Activated naive CD8-positive, alpha-beta T cell treated with anti-CD3 and anti-CD28 coated beads, Interleukin-2, amount 50 U/mL, for 24 hours (primary cell): ENCODE data around the gene ARHGAP28.

Experiments used
- ATAC-seq: fragments of 150-1000 bp; cut with Tn5 transposase; one replicate; pipeline ENCODE4 v1.10.0; 2021
- DNase-seq: peaks from one replicate; pipeline ENCODE4 v3.0.0; 2021
- H3K27ac Mint-ChIP-seq: one replicate; pipeline ENCODE4 v1.8.0; 2021; ENCODE audit warnings: mild to moderate bottlenecking, mixed read lengths
- H3K27me3 Mint-ChIP-seq: one replicate; pipeline ENCODE4 v1.8.0; 2021; ENCODE audit warnings: mixed read lengths
- H3K36me3 Mint-ChIP-seq: one replicate; pipeline ENCODE4 v1.8.0; 2021; ENCODE audit warnings: low read depth, mixed read lengths
- H3K4me1 Mint-ChIP-seq: one replicate; pipeline ENCODE4 v1.8.0; 2021; ENCODE audit warnings: mixed read lengths
- H3K4me3 Mint-ChIP-seq: one replicate; pipeline ENCODE4 v1.8.0; 2021; ENCODE audit warnings: mild to moderate bottlenecking, moderate library complexity, mixed read lengths
- H3K9me3 Mint-ChIP-seq: one replicate; pipeline ENCODE4 v1.8.0; 2021; ENCODE audit warnings: mixed read lengths

The ARHGAP28 gene

DNA sequence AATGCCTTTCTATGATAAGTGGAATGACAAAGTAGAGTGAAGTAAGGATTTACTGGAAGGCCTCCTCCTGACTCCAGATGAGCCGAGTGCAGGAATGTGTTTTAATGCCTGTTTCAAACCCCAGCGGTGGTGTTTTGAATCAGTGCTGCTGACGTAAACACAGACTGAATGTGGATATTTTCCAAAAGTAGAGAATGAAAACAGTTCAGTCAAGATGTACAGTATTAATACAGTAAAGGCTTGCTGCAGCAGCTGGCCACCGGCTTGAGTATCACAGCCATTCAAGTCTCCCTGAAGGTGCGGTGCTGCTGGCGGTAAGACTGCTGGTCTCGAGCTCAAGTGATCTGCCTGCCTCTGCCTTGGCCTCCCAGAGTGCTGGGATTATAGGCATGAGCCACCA is 46.7 kb downstream of the ARHGAP28 start:
- Mint-ChIP-seq H3K4me3 (no peak overlapping the region), H3K27me3 (no peaks in the 10 kb centered on the region), H3K4me1 (no peaks in the 10 kb centered on the region), H3K27ac (no peak overlapping the region), H3K36me3 (no peaks in the 10 kb centered on the region), H3K9me3 (peaks cover 8% of the 10 kb centered on the region)
- ATAC-seq = no peak
- no peak for DNase-seq

DNA sequence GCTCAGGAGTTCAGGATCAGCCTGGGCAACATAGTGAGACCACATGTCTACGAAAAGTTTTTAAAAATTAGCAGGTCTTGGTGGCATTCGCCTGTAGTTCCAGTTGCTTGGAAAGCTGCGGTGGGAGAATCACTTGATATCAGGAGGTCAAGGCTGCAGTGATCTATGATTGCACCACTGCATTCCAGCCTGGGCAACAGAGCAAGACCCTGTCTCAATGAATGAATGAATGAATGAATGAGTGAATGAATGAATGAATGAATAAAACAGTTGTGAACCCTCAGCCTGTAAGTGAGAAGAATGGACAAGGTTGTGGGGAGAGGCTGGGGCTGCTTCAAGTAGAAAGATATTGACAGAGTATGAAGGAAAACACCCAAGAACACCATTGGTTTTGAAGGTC is 48.0 kb downstream of the ARHGAP28 start:
- Mint-ChIP-seq H3K4me1 (no peaks in the 10 kb centered on the region), H3K27ac (no peak overlapping the region), H3K9me3 (peaks cover 8% of the 10 kb centered on the region), H3K36me3 (no peaks in the 10 kb centered on the region), H3K4me3 (no peak overlapping the region), H3K27me3 (no peaks in the 10 kb centered on the region)
- DNase-seq (no peak), ATAC-seq (no peak)

DNA sequence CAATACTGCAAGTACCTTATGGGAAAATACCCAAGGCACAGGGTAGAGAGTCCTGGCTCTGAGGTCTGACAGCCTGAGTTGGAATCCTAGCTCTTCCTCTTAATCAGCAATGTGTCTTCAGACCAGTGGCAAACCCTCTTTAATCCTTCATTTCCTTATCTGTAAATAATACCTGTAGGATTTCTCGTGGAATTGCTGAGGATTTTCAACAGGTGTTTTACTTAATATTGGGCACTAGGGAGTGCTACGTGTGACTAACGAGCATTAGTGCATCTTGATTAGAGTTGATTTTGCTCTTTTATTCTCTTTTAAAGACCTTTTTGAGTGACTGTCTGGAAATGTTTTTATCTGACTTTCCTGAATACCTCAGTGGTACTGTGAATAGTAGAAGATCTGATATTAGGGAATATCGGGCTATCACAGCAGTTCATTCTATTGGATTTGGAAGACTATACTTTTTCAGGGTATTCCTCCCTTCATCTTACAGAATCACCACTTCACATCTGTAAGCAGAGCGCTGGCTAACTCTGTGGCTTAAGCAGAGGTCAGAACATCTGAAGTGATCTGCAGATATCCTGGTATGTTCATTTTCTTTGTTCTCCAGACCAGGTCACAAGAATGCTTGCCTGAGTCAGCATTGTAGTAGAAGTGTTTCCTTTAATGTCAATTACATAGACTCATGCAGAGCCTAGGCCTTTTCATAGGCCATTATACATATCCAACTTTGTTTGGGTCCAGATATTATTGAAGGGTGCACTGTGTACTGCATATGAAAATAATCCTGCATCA is 49.1 kb downstream of the ARHGAP28 start:
- Mint-ChIP-seq H3K36me3 (no peaks in the 10 kb centered on the region), H3K4me1 (no peaks in the 10 kb centered on the region), H3K27me3 (no peaks in the 10 kb centered on the region), H3K27ac (no peak overlapping the region), H3K9me3 (peaks cover 8% of the 10 kb centered on the region), H3K4me3 (no peak overlapping the region)
- DNase-seq (no peak), ATAC-seq (no peak)

DNA sequence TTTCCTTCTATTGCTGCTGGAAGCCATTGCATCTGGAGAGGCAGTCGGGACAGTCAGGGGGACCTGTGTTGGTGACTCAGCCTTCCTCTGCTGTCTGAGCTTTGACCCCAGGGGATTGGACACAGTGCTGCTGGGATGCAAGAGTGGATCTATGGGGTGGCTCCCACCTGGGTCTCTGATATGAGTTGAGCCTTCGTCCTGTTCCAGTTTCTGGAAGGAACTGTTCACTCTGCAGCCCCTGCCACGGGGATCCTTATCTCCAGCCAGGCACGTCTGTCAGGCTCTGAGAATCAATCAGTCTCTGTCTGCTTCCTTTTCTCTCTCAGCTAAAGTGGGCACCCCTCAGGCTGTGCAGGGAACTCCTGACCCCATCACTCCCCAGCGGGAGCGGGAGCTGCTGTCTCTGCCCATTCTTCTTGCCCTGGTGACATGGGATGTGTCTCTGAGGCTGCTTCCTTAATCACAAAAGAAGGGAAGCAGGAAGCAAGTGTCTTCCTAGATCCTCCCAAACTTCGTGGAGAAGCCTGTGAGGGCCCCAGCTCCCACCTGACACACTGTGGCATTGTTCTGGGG is 51.7 kb downstream of the ARHGAP28 start:
- Mint-ChIP-seq H3K4me3 (no peak overlapping the region), H3K27ac (no peak overlapping the region), H3K9me3 (peaks cover 16% of the 10 kb centered on the region), H3K36me3 (no peaks in the 10 kb centered on the region), H3K4me1 (no peaks in the 10 kb centered on the region), H3K27me3 (no peaks in the 10 kb centered on the region)
- ATAC-seq (no peak), DNase-seq (no peak)

DNA sequence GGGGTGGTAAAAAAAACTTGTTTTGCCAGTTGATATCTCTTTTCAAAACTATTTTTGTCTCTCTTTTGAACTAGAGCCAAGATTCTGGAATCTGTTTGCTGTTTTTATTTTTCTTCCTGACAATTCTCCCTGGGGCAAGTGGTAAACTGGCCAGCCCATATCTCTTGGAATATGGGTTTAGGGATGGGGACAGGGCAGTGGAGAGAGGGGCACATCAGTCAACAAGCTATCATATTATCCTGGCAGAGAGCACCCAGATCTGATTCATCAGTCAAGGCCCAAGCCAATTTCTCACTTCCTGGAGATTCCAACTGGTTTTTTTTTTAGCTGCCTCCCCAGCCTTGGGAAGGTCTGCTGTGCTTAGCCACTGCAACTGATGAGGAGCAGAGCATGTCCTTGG is 52.3 kb downstream of the ARHGAP28 start:
- H3K9me3 Mint-ChIP-seq = peaks cover 13% of the 10 kb centered on the region
- ATAC-seq (no peak), DNase-seq (no peak)
- no peak overlapping the region for H3K4me3 Mint-ChIP-seq
- no peaks in the 10 kb centered on the region for H3K36me3 Mint-ChIP-seq
- no peak overlapping the region for H3K27ac Mint-ChIP-seq
- H3K27me3 Mint-ChIP-seq = no peaks in the 10 kb centered on the region
- no peaks in the 10 kb centered on the region for H3K4me1 Mint-ChIP-seq

DNA sequence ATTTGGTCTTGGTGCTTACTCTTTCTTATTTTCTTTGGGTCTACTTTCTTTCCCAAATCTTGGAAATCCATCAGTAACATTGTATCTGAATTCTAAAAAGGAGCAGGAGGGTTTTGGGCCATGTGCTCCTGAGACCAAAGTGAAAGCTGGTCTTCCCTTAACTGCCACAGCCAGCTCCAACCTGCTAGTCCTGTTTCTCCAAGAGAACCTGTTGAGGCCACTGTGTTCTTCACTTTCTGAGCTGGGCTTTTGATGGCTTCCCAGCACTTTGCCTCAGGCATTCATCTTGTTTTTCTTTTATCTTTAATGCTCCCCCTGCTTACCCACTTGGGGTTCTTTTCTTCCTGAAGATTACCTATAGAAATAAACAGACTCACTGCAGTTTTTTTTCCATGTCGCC is 53.3 kb downstream of the ARHGAP28 start:
- peaks cover 8% of the 10 kb centered on the region for H3K9me3 Mint-ChIP-seq
- H3K27me3 Mint-ChIP-seq = no peaks in the 10 kb centered on the region
- no peaks in the 10 kb centered on the region for H3K36me3 Mint-ChIP-seq
- no peaks in the 10 kb centered on the region for H3K4me1 Mint-ChIP-seq
- ATAC-seq (no peak), DNase-seq (no peak)
- no peak overlapping the region for H3K4me3 Mint-ChIP-seq
- H3K27ac Mint-ChIP-seq = no peak overlapping the region

DNA sequence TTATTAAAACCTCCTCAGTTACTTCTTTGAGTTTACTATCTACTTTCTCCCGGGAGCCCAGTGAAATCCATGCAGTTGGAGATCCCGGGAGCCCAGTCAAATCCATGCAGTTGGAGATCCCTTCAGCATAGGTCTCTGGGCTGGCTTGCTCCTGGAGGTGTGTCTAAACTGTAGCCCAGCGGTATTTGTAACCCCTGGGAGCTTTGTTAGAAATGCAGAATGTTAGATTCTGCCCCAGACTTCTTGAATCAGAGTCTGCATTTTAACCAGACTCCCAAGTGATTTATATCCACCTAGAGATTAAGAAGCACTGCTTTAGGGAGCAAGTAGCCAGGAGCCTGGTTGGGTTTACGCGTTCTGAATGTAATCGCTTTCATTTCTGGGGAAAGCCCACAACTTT is 54.5 kb downstream of the ARHGAP28 start:
- no peak overlapping the region for H3K27ac Mint-ChIP-seq
- no peak for ATAC-seq
- H3K4me1 Mint-ChIP-seq = no peaks in the 10 kb centered on the region
- no peaks in the 10 kb centered on the region for H3K27me3 Mint-ChIP-seq
- no peak overlapping the region for H3K4me3 Mint-ChIP-seq
- no peaks in the 10 kb centered on the region for H3K36me3 Mint-ChIP-seq
- no peak for DNase-seq
- H3K9me3 Mint-ChIP-seq = peaks cover 8% of the 10 kb centered on the region

DNA sequence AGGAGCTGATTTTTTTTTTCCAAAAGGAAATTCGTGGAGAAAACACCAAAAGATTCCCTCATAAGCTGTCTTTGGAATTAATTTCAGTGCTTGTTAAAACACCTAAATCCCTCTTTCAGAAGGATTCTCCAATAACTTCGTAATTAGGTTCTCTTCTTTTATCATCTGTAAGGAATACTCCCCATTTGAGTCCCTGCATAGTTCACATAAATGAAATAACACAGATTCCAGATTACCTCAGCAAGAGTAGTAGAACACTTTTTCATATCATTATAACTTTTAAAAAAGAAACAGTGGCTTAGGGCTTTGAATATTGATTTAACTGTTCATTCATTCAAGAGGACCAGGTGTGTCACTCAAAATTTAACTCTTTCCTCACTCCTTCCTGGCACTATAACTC is 55.5 kb downstream of the ARHGAP28 start:
- H3K36me3 Mint-ChIP-seq = no peaks in the 10 kb centered on the region
- ATAC-seq (no peak), DNase-seq (no peak)
- H3K27me3 Mint-ChIP-seq = no peaks in the 10 kb centered on the region
- H3K9me3 Mint-ChIP-seq = peaks cover 8% of the 10 kb centered on the region
- H3K4me3 Mint-ChIP-seq = no peak overlapping the region
- no peaks in the 10 kb centered on the region for H3K4me1 Mint-ChIP-seq
- no peak overlapping the region for H3K27ac Mint-ChIP-seq

DNA sequence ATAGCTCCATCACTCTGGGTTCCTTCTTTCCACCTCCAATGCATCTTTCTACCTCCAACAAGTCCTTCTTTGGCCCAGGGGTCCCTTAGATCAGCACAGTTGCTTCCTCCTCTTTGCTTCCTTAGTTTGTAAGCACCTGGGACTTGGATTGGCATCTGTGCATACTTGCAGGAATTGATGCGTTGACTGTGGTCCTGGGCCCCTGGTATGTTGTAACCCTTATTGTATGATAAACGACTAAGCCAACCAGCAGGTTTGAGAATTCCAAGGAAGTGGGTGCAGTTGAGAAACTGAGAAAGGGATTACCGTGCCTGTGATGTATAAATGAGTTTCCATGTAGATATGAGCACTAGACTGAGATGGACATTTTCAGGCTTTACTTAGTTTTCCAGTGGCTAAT is 55.9 kb downstream of the ARHGAP28 start:
- Mint-ChIP-seq H3K4me1 (no peaks in the 10 kb centered on the region), H3K36me3 (no peaks in the 10 kb centered on the region), H3K9me3 (peaks cover 8% of the 10 kb centered on the region), H3K4me3 (no peak overlapping the region), H3K27me3 (no peaks in the 10 kb centered on the region), H3K27ac (no peak overlapping the region)
- ATAC-seq (no peak), DNase-seq (no peak)

DNA sequence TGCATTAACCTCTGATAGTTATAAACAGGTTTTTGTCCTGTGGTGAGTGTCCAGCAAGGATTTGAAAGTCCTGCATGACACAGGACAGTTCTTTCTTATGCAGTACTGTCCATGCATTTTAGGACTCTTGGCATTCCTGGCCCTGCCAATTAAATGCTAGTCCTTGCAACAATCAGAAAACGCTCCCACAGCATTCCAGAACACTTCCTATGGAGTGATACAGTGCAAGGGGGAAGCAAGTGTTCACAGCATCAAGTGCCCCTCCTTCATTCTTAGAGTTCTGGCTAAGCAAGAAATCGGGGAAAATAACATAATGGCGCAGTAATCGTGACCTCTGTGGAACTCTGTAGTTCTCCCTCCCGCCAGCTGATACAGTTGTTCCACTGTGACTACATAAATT is 62.9 kb downstream of the ARHGAP28 start:
- Mint-ChIP-seq H3K4me1 (no peaks in the 10 kb centered on the region), H3K27ac (no peak overlapping the region), H3K4me3 (no peak overlapping the region), H3K9me3 (peaks cover 11% of the 10 kb centered on the region), H3K36me3 (no peaks in the 10 kb centered on the region), H3K27me3 (no peaks in the 10 kb centered on the region)
- ATAC-seq = no peak
- no peak for DNase-seq

DNA sequence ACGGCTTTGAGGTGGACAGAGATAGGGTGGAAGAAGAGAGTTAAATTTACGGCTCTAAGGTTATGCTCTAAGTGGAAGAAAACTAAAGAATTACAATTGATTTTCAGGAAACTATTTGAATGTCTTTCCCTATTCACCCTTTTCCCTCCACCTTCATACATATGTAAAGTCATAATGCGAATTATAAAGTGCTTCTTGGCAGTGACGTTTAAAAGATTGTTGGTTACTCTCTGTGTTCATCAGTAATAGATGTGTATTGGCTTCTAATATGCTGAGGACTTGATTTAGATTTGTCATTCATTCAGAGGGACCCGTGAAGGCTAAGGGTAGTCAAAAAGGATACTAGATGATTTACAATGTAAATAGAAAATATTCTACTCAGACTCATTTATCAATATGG is 63.9 kb downstream of the ARHGAP28 start:
- H3K27me3 Mint-ChIP-seq = no peaks in the 10 kb centered on the region
- no peak overlapping the region for H3K4me3 Mint-ChIP-seq
- no peak overlapping the region for H3K27ac Mint-ChIP-seq
- ATAC-seq = no peak
- peaks cover 11% of the 10 kb centered on the region for H3K9me3 Mint-ChIP-seq
- DNase-seq = no peak
- H3K36me3 Mint-ChIP-seq = no peaks in the 10 kb centered on the region
- no peaks in the 10 kb centered on the region for H3K4me1 Mint-ChIP-seq

DNA sequence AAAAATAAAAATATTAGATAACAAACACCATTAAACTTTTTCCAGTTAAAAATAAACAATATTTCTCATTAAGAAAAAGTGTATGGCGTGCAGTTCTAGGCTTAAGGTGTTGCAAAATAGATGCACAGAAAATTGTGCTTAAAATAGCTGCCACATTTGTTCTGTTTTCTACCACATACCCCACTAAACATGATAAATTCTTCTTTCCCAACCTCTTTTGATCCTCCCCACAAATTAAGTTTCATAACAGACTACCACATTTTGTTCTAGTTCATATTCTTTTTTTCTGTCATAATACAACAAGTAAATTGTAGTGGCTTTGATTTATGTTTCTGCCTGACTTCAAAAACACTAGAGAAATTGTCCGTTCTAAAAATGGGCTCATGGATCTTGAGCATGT is 64.5 kb downstream of the ARHGAP28 start:
- Mint-ChIP-seq H3K9me3 (peaks cover 11% of the 10 kb centered on the region), H3K36me3 (no peaks in the 10 kb centered on the region), H3K4me1 (no peaks in the 10 kb centered on the region), H3K27ac (no peak overlapping the region), H3K27me3 (no peaks in the 10 kb centered on the region), H3K4me3 (no peak overlapping the region)
- ATAC-seq (no peak), DNase-seq (no peak)

DNA sequence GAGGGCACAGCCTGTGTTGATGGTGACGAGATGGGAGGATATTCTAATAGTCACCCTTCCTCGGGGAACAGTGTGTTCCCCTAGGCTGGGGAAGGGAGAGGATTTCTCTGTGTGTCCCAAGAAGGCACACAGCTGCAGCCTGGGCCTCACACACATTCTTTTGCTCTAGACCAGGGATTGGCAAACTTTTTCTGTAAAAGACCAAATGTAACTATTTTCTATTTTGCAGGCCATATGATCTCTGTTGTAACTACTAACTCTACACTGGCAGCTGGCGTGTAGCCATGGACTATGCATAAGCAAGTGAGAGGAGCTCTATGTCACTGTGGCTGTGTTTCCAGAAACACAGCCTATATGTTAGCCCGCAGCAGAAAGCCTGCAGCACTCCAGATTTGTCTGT is 65.8 kb downstream of the ARHGAP28 start:
- DNase-seq = no peak
- no peaks in the 10 kb centered on the region for H3K4me1 Mint-ChIP-seq
- H3K27ac Mint-ChIP-seq = no peak overlapping the region
- H3K36me3 Mint-ChIP-seq = no peaks in the 10 kb centered on the region
- ATAC-seq = no peak
- peaks cover 17% of the 10 kb centered on the region for H3K9me3 Mint-ChIP-seq
- H3K27me3 Mint-ChIP-seq = no peaks in the 10 kb centered on the region
- no peak overlapping the region for H3K4me3 Mint-ChIP-seq

DNA sequence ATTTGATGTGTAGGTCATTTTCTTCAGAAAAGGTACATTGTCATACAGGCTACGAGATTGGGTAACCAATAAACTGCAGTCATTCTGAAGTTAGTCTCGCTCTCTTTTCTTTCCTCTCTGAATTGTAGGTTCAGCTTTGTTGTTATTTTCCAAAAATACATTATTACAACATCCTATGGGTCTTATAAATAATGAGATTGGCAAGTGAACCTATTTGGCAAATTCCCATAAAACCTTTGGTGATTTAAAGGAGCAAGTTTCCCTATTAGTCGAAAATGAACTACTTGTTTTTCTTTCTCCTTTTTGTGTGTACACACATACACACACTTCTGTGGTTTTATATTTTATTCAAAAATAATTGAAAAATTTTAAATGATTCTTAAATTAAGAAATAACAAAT is 67.0 kb downstream of the ARHGAP28 start:
- H3K9me3 Mint-ChIP-seq = peaks cover 27% of the 10 kb centered on the region

DNA sequence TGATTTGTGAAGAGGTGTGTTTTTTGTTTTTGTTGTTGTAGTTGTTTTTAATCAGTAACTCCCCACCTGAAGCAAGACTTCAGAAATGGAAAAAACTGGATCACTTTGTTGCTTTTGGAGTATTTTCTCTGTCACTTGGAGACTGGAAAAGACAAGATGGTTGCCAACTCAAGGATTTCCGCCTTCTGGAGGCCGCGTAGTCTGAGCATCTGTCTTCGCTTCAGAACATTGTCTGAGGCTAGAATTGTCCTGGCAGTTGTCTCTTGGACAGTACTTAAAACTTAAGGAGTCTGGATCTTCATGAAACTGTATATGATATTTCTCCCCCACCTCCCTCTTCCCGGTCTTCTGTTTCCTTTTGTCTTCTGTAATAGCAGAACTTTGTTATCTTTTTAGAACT is 67.7 kb downstream of the ARHGAP28 start:
- no peaks in the 10 kb centered on the region for H3K27me3 Mint-ChIP-seq
- no peaks in the 10 kb centered on the region for H3K4me1 Mint-ChIP-seq
- no peaks in the 10 kb centered on the region for H3K36me3 Mint-ChIP-seq
- H3K4me3 Mint-ChIP-seq = no peak overlapping the region
- peaks cover 31% of the 10 kb centered on the region for H3K9me3 Mint-ChIP-seq
- ATAC-seq (no peak), DNase-seq (no peak)
- no peak overlapping the region for H3K27ac Mint-ChIP-seq

More for the DNA sequence above, 67.0 kb downstream of the ARHGAP28 start:
- Mint-ChIP-seq H3K27me3 (no peaks in the 10 kb centered on the region), H3K36me3 (no peaks in the 10 kb centered on the region), H3K4me1 (no peaks in the 10 kb centered on the region), H3K27ac (no peak overlapping the region), H3K4me3 (no peak overlapping the region)
- ATAC-seq (no peak), DNase-seq (no peak)

DNA sequence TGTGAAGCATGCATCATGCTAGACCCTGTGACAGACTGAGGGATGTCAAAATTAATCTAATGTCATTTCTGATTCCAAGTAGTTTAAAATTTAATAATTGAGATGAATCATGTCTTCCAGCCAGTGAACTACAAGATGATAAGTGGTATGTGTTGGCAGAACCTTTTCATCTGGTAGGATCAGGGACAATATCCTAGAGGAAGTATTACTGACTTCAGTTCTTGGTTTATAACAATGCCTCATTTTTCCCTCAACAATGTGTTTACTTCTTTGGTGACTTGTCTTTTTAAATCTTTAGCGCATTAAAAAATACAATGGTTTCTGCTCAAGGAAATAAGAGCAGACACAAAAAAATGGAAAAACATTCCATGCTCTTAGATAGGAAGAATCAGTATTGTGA is 69.4 kb downstream of the ARHGAP28 start:
- H3K36me3 Mint-ChIP-seq = no peaks in the 10 kb centered on the region
- no peak for ATAC-seq
- no peak overlapping the region for H3K27ac Mint-ChIP-seq
- no peak for DNase-seq
- peaks cover 31% of the 10 kb centered on the region for H3K9me3 Mint-ChIP-seq
- no peaks in the 10 kb centered on the region for H3K27me3 Mint-ChIP-seq
- H3K4me1 Mint-ChIP-seq = no peaks in the 10 kb centered on the region
- H3K4me3 Mint-ChIP-seq = no peak overlapping the region
